MM.1S (cell line): Measurements from ENCODE around the gene OS9.

ENCODE experiments used
- DNase-seq: peaks from one replicate; pipeline ENCODE4 v3.0.0-alpha.2; 2015
- H2AFZ ChIP-seq: fragments of 300-600 bp; sonication (generic); 2 replicates; pipeline ENCODE4 v1.6.0; 2016; ENCODE audit warnings: antibody characterized with exemption, low read length
- H3F3A ChIP-seq: fragments of 300-600 bp; sonication (generic); 2 replicates; pipeline ENCODE4 v1.6.1; 2016; ENCODE audit warnings: mild to moderate bottlenecking, antibody characterized with exemption, low read length, moderate library complexity, mixed read lengths; ENCODE audit not compliant: insufficient read depth
- H3K27ac ChIP-seq: fragments of 300-600 bp; sonication (generic); 2 replicates; pipeline ENCODE4 v1.5.1; 2016; ENCODE audit warnings: mild to moderate bottlenecking, low read length
- H3K27me3 ChIP-seq: fragments of 300-600 bp; sonication (generic); replicated peaks from 2 replicates; pipeline ENCODE4 v1.6.0; 2016; ENCODE audit warnings: low read length; ENCODE audit not compliant: insufficient read depth
- H3K36me3 ChIP-seq: fragments of 300-600 bp; sonication (generic); replicated peaks from 2 replicates; pipeline ENCODE4 v1.6.1; 2016; ENCODE audit warnings: mild to moderate bottlenecking, low read length, mixed read lengths; ENCODE audit not compliant: insufficient read depth
- H3K4me1 ChIP-seq: fragments of 300-600 bp; sonication (generic); 2 replicates; pipeline ENCODE4 v1.6.1; 2016; ENCODE audit warnings: low read length, mixed read lengths
- H3K4me2 ChIP-seq: fragments of 300-600 bp; sonication (generic); 2 replicates; pipeline ENCODE4 v1.6.0; 2016; ENCODE audit warnings: low read depth, low read length
- H3K4me3 ChIP-seq: fragments of 300-600 bp; sonication (generic); 2 replicates; pipeline ENCODE4 v1.5.1; 2016; ENCODE audit warnings: low read length, mixed read lengths
- H3K79me2 ChIP-seq: fragments of 300-600 bp; sonication (generic); 2 replicates; pipeline ENCODE4 v1.6.1; 2016; ENCODE audit warnings: mixed run types, low read length, mixed read lengths
- H3K9ac ChIP-seq: fragments of 300-600 bp; sonication (generic); 2 replicates; pipeline ENCODE4 v1.6.1; 2016; ENCODE audit warnings: low read length, mixed read lengths
- H3K9me2 ChIP-seq: fragments of 300-600 bp; sonication (generic); replicated peaks from 2 replicates; pipeline ENCODE4 v1.6.1; 2016; ENCODE audit warnings: mild to moderate bottlenecking, low read length, mixed read lengths; ENCODE audit not compliant: insufficient read depth
- H3K9me3 ChIP-seq: fragments of 300-600 bp; sonication (generic); replicated peaks from 2 replicates; pipeline ENCODE4 v1.6.1; 2016; ENCODE audit warnings: mild to moderate bottlenecking, low read length, mixed read lengths; ENCODE audit not compliant: insufficient read depth
- H4K20me1 ChIP-seq: fragments of 300-600 bp; sonication (generic); 2 replicates; pipeline ENCODE4 v1.6.1; 2016; ENCODE audit warnings: mild to moderate bottlenecking, low read length, moderate library complexity, mixed read lengths; ENCODE audit not compliant: insufficient read depth
- CTCF ChIP-seq: fragments of 300-600 bp; sonication (generic); IDR thresholded peaks from 2 replicates; pipeline ENCODE4 v1.5.1; 2016; ENCODE audit warnings: antibody characterized with exemption, low read length, mixed read lengths
- EZH2 ChIP-seq: fragments of 300-600 bp; sonication (generic); optimal IDR thresholded peaks from 2 replicates; pipeline ENCODE3; 2017; ENCODE audit warnings: low read depth, mild to moderate bottlenecking, antibody characterized with exemption, low read length, mixed read lengths
- EZH2phosphoT487 ChIP-seq: fragments of 300-600 bp; sonication (generic); IDR thresholded peaks from 2 replicates; pipeline ENCODE4 v1.6.1; 2018; ENCODE audit warnings: antibody characterized with exemption, low read length

Gene OS9

GRCh38 chr12:57715786-57716185 is 21.9 kb downstream of the OS9 start:
- H3F3A ChIP-seq = no peaks in the 10 kb centered on the region
- H4K20me1 ChIP-seq = no peaks in the 10 kb centered on the region
- H3K4me1 ChIP-seq = no peaks in the 10 kb centered on the region
- no peaks in the 10 kb centered on the region for H3K9me3 ChIP-seq
- no peak overlapping the region for H2AFZ ChIP-seq
- no peak overlapping the region for H3K27ac ChIP-seq
- no peaks in the 10 kb centered on the region for H3K27me3 ChIP-seq
- no peaks in the 10 kb centered on the region; the same call in none of the 2 replicates for H3K36me3 ChIP-seq
- no peak overlapping the region for H3K4me2 ChIP-seq
- no peak overlapping the region for H3K9ac ChIP-seq
- H3K79me2 ChIP-seq = no peaks in the 10 kb centered on the region
- no peak for DNase-seq
- H3K9me2 ChIP-seq = no peaks in the 10 kb centered on the region
- no peak overlapping the region for H3K4me3 ChIP-seq
- no peak for TF ChIP-seq EZH2phosphoT487

GRCh38 chr12:57716305-57716704 is 22.4 kb downstream of the OS9 start:
- H3K36me3 ChIP-seq = no peaks in the 10 kb centered on the region; the same call in none of the 2 replicates
- no peaks in the 10 kb centered on the region for H3K4me1 ChIP-seq
- no peaks in the 10 kb centered on the region for H3K79me2 ChIP-seq
- no peak for TF ChIP-seq EZH2phosphoT487
- no peak for TF ChIP-seq CTCF
- no peak for TF ChIP-seq EZH2
- no peak overlapping the region for H3K4me2 ChIP-seq
- DNase-seq = no peak
- no peaks in the 10 kb centered on the region for H3F3A ChIP-seq
- no peaks in the 10 kb centered on the region for H3K27me3 ChIP-seq
- H3K9me2 ChIP-seq = no peaks in the 10 kb centered on the region
- H3K9ac ChIP-seq = no peak overlapping the region
- no peak overlapping the region for H2AFZ ChIP-seq
- H4K20me1 ChIP-seq = no peaks in the 10 kb centered on the region
- H3K4me3 ChIP-seq = no peak overlapping the region
- no peaks in the 10 kb centered on the region for H3K9me3 ChIP-seq
- H3K27ac ChIP-seq = no peak overlapping the region

GRCh38 chr12:57717131-57717530 is 23.2 kb downstream of the OS9 start:
- Histone ChIP-seq H3K4me3 (no peak overlapping the region), H3F3A (no peaks in the 10 kb centered on the region), H4K20me1 (no peaks in the 10 kb centered on the region), H3K4me1 (no peaks in the 10 kb centered on the region), H3K79me2 (no peaks in the 10 kb centered on the region), H3K27me3 (no peaks in the 10 kb centered on the region), H2AFZ (no peak overlapping the region), H3K36me3 (no peaks in the 10 kb centered on the region; the same call in 1 of the 2 replicates), H3K4me2 (no peak overlapping the region), H3K27ac (no peak overlapping the region), H3K9me3 (no peaks in the 10 kb centered on the region), H3K9ac (no peak overlapping the region), H3K9me2 (no peaks in the 10 kb centered on the region)
- no peak for TF ChIP-seq EZH2
- no peak for TF ChIP-seq CTCF
- no peak for DNase-seq

GRCh38 chr12:57717846-57718640 is 24.1 kb downstream of the OS9 start:
- H3K4me3 ChIP-seq = no peak overlapping the region
- H3K9me3 ChIP-seq = no peaks in the 10 kb centered on the region
- H3K27me3 ChIP-seq = no peaks in the 10 kb centered on the region
- DNase-seq = no peak
- H3K9ac ChIP-seq = no peak overlapping the region
- no peak overlapping the region for H3K27ac ChIP-seq
- H3K4me1 ChIP-seq = no peaks in the 10 kb centered on the region
- TF ChIP-seq CTCF = no peak
- no peak for TF ChIP-seq EZH2
- TF ChIP-seq EZH2phosphoT487 = no peak
- no peaks in the 10 kb centered on the region for H3K79me2 ChIP-seq
- H3K36me3 ChIP-seq = no peaks in the 10 kb centered on the region; the same call in 1 of the 2 replicates
- H3K4me2 ChIP-seq = no peak overlapping the region
- H2AFZ ChIP-seq = no peak overlapping the region
- H3K9me2 ChIP-seq = no peaks in the 10 kb centered on the region
- no peaks in the 10 kb centered on the region for H3F3A ChIP-seq
- no peaks in the 10 kb centered on the region for H4K20me1 ChIP-seq
